Body of pancreas (tissue), 4 donors: Measurements from ENCODE around the gene SOX13. TPM values are rescaled to one million over a fixed set of nuclear protein-coding genes. Genes with fewer than 3 reads are reported as not detected.

ENCODE experiments used
- ATAC-seq: fragments of 150-250 bp; one replicate; pipeline ENCODE4 v1.9.1; 2016
- DNase-seq, 4 donors: peaks; one replicate each; pipeline ENCODE4 v3.0.0-alpha.2; 2019
- H3K27ac ChIP-seq, 4 donors: fragments of 200-600 bp; sonication (generic); 1 replicate in 3 of 4; 2 replicates in 1 of 4; pipeline versions ENCODE4 v1.5.1 to v1.6.1; 2016 to 2019; ENCODE audit warnings: mild to moderate bottlenecking in 1 of 4, mixed read lengths in 1 of 4, moderate library complexity in 1 of 4
- H3K27me3 ChIP-seq, 2 donors: fragments of 200-600 bp; sonication (generic); one replicate each; pipeline ENCODE4 v1.6.0; 2016; ENCODE audit warnings: mild to moderate bottlenecking in 1 of 2
- H3K36me3 ChIP-seq, 2 donors: fragments of 200-600 bp; sonication (generic); replicated peaks in 1 of 2; 2 replicates each; pipeline ENCODE4 v1.5.1; 2016; ENCODE audit warnings: low read depth in 2 of 2; ENCODE audit not compliant: insufficient read depth in 1 of 2
- H3K4me1 ChIP-seq: fragments of 200-600 bp; sonication (generic); one replicate; pipeline ENCODE4 v1.6.0; 2016
- H3K4me3 ChIP-seq, 2 donors: fragments of 200-600 bp; sonication (generic); 1 replicate in 1 of 2; 2 replicates in 1 of 2; pipeline ENCODE4 v1.5.1; 2016 to 2019
- H3K9me3 ChIP-seq, 3 donors: fragments of 200-600 bp; sonication (generic); 1 replicate in 2 of 3; 2 replicates in 1 of 3; pipeline ENCODE4 v1.5.1; 2016
- POLR2A ChIP-seq, 3 donors: fragments of 450-650 bp; IDR thresholded peaks; one replicate each; pipeline ENCODE4 v1.6.1; 2016; ENCODE audit warnings: antibody characterized with exemption in 3 of 3, mild to moderate bottlenecking in 2 of 3
- WGBS, 2 donors: methylation state at CpG; one replicate each; pipeline ENCODE4 v1.1.5; 2017; 5-methylcytosine and 5-hydroxymethylcytosine counted together
- intact Hi-C: fragments of 100-400 bp; cut with DNase I; formaldehyde crosslinking; loops from one replicate; pipeline ENCODE4 v1.15.1; 2023
- total RNA-seq, 2 donors: library from RNA; depleted of rRNA; stranded (reverse); fragments of >200 nt; gene quantifications; one replicate each; pipeline ENCODE4 v1.1.0, GENCODE V29; 2016
- TF ChIP-seq, protein P1 (sequence below), 7 experiments: fragments of 450-650 bp in 4 of 7; fragments of 200-600 bp in 3 of 7; sonication (generic) in 3 of 7; IDR thresholded peaks; one replicate each; pipeline ENCODE4 v1.5.1; 2016 to 2019; ENCODE audit warnings: antibody characterized with exemption in 7 of 7

SOX13 gene
- total RNA-seq, 2 donors from 2014 or later = 29.6 to 37.2 TPM

DNA sequence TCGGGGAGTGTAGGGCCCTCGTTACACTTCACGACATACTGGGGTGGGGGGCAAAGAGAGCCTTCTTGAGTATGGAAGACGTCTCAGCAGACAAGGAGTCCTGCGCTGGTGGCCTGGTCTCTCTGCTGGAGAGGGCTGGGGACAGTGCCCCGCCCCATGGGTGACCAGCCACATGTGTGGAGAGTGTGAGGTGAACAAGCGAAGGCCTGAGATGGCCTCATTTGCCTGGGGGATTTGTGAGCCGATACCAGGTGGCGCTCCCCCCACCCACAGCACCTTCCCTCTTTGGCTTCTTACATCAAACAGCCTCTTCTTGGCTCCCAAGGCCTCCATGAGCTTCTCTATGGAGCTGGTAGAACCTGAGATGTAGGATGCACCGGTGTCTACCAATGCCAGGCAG lies 83.0 kb downstream of the SOX13 start:
- Histone ChIP-seq H3K36me3 (no peaks in the 10 kb centered on the region), H3K27me3 (no peaks in the 10 kb centered on the region), H3K4me3 (no peak overlapping the region), H3K9me3 (no peaks in the 10 kb centered on the region), H3K4me1 (peaks cover 14% of the 10 kb centered on the region), H3K27ac (no peak overlapping the region)
- ATAC-seq (no peak), DNase-seq (no peak)
- intact Hi-C loops = no loop called here
- 84 to 85% methylated on average over 10 of the region's 10 CpGs for WGBS, 2 donors
- TF ChIP-seq POLR2A (IDR thresholded peaks at IDR 0.05) = no peak
- TF ChIP-seq, protein P1, sequence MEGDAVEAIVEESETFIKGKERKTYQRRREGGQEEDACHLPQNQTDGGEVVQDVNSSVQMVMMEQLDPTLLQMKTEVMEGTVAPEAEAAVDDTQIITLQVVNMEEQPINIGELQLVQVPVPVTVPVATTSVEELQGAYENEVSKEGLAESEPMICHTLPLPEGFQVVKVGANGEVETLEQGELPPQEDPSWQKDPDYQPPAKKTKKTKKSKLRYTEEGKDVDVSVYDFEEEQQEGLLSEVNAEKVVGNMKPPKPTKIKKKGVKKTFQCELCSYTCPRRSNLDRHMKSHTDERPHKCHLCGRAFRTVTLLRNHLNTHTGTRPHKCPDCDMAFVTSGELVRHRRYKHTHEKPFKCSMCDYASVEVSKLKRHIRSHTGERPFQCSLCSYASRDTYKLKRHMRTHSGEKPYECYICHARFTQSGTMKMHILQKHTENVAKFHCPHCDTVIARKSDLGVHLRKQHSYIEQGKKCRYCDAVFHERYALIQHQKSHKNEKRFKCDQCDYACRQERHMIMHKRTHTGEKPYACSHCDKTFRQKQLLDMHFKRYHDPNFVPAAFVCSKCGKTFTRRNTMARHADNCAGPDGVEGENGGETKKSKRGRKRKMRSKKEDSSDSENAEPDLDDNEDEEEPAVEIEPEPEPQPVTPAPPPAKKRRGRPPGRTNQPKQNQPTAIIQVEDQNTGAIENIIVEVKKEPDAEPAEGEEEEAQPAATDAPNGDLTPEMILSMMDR (IDR thresholded peaks at IDR 0.05) = no peak

DNA sequence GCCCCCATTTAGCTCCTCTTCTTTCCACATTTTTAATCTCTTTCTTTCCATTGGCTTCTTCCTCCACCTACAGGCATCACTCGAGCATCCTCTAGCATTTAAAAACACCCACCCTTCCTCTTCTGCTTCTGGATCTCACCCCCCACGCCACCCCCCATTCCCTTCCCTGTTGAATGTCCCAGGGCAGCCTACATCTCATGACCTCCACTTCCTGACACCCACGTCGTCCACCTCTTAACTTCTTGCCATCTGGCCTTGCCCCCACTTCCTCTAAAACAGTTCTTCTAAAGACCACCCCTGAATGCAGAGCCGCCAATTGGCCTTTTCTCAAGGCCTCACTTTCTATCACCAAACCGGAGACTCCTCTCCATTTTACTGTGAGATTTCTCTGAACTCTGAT lies 85.0 kb downstream of the SOX13 start:
- 60 to 63% methylated on average over 6 of the region's 6 CpGs for WGBS, 2 donors
- Histone ChIP-seq H3K27me3 (no peaks in the 10 kb centered on the region), H3K4me3 (no peak overlapping the region), H3K36me3 (no peaks in the 10 kb centered on the region), H3K27ac (no peak overlapping the region), H3K4me1 (peaks cover 5% of the 10 kb centered on the region), H3K9me3 (no peaks in the 10 kb centered on the region)
- ATAC-seq = no peak
- intact Hi-C loops = no loop called here
- TF ChIP-seq POLR2A (IDR thresholded peaks at IDR 0.05) = no peak
- TF ChIP-seq, protein P1 (IDR thresholded peaks at IDR 0.05) = no peak
- DNase-seq = no peak

DNA sequence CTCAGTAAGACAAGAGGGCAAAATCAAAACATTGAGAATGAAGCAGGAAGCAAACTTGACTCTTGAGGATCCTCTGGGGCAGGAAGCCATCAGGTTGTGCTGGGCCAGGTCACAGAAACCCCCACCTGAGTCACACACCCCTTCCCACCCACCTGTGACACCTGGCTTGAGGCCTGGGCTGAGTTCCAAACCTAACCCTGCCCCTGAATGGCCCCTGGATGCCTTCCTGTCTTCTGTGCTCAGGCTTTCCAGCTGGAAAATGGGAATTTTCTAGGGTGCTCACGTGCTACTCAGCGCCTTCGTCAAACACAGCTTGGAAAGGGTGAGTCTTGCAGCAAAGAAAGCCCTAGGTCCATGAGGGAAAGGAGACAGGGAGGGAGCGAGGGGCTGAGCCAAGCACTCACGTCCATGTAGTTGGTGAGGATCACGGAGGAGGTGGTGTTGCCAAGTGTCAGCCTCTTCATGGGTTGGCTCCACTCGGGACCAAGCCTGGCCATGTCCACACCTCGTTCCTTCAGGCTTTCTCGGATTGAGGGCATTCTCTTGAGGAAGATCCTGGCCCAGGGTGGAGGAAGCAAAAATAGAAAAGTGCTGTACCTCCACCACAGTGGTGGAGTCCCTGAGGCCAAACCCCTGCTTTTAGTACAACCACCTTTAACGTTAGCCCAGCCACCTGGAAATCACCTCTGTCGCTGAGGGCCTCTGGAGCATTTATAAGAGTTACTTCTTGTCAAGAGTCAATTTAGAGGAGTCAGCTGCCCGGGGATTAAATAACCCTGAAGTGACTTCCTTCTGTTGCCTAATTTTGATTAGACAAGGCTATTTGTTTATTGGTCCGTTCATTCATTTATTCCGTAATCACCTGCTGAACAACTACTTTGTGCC lies 88.9 kb downstream of the SOX13 start:
- H3K36me3 ChIP-seq = no peaks in the 10 kb centered on the region
- 43 to 49% methylated on average over 13 to 14 of the region's 14 CpGs for WGBS, 2 donors
- no peak for DNase-seq
- H3K9me3 ChIP-seq = no peaks in the 10 kb centered on the region
- peaks cover 5% of the 10 kb centered on the region for H3K4me1 ChIP-seq
- ATAC-seq = no peak
- H3K27me3 ChIP-seq = no peaks in the 10 kb centered on the region
- H3K27ac ChIP-seq = peak overlapping the region in 2 of 4 donors; percentile 13 to 20
- no peak for TF ChIP-seq POLR2A (IDR thresholded peaks at IDR 0.05)
- TF ChIP-seq, protein P1 (IDR thresholded peaks at IDR 0.05) = no peak
- no peak overlapping the region for H3K4me3 ChIP-seq
- intact Hi-C loops = loop anchor here (5.0 kb wide), 2 partner anchors 40 to 205 kb away; no protein-coding TSS in a partner anchor

DNA sequence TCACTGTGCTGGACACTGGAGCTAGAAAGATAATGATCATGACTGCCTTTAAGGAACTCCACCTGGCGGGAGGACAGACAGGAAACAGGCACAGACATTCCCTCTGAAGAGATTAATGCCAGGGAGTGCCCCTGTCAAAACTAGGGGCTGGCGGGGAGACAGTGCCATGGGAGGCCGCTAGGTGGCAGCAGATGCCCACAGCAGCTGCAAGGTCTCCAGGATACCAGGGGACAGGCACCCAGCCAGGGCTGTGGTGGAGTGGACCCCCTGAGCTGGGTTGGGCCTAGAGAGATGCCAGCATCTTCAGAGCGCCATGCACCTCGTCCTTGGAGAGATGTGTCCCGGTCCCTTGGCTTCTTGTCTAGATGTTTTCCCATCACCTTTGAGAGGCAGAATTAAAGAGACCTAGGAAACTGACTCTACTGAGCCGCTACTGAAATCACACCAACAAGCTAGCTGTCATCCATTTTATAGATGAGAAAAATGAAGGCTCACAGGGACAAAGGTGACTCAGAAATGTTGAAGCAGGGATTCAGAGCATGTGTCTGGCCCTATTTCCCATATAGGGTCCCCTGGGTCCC lies 89.7 kb downstream of the SOX13 start:
- intact Hi-C loops = loop anchor here (5.0 kb wide), 2 partner anchors 40 to 205 kb away; no protein-coding TSS in a partner anchor
- Histone ChIP-seq H3K27me3 (no peaks in the 10 kb centered on the region), H3K36me3 (no peaks in the 10 kb centered on the region), H3K27ac (peak overlapping the region in 2 of 4 donors; percentile 13 to 20), H3K4me1 (peaks cover 5% of the 10 kb centered on the region), H3K4me3 (no peak overlapping the region), H3K9me3 (no peaks in the 10 kb centered on the region)
- peak; percentile 94 for ATAC-seq
- 0 to 9% methylated on average over 2 to 7 of the region's 7 CpGs for WGBS, 2 donors
- no peak for TF ChIP-seq POLR2A (IDR thresholded peaks at IDR 0.05)
- TF ChIP-seq, protein P1 (IDR thresholded peaks at IDR 0.05) = peak; percentile 96 to 99 (median 98)
- DNase-seq = peak; percentile 82 to 90 (median 84)
